Suprapubic skin (tissue), 3 donors: Measurements from ENCODE around the gene EP400.

Experiments used
- CTCF ChIP-seq, 2 donors: fragments of 200-600 bp in 1 of 2; fragments of 450-650 bp in 1 of 2; sonication (generic) in 1 of 2; IDR thresholded peaks; one replicate each; pipeline ENCODE4 v1.5.1; 2016 to 2019; ENCODE audit warnings: antibody characterized with exemption in 2 of 2, mild to moderate bottlenecking in 1 of 2, moderate library complexity in 1 of 2
- POLR2A ChIP-seq, 2 donors: fragments of 450-650 bp; IDR thresholded peaks; one replicate each; pipeline ENCODE4 v1.6.1; 2017; ENCODE audit warnings: antibody characterized with exemption in 2 of 2, mild to moderate bottlenecking in 2 of 2, moderate library complexity in 2 of 2

- no peak for TF ChIP-seq CTCF (IDR thresholded peaks at IDR 0.05)
- TF ChIP-seq POLR2A (IDR thresholded peaks at IDR 0.05): no peak
These were observed 121.5 kb downstream of the EP400 start for GRCh38 chr12:132071040-132071810.
